SK-N-SH (cell line): ENCODE results near the gene CTDSPL2. TPM values are rescaled to one million over a fixed set of nuclear protein-coding genes. Genes with fewer than 3 reads are reported as not detected.

Experiments
- CTCF ChIA-PET: fragments of 300-600, 350-600 bp; formaldehyde crosslinking; extraction: SDS; loops from one replicate; lab custom pipeline; 2021; lab: Yijun Ruan, JAX
- POLR2A ChIA-PET: fragments of 350-600 bp; sonication (Branson Sonifier 250); formaldehyde crosslinking; extraction: SDS; loops from one replicate; lab custom pipeline; 2020; ENCODE audit warnings: antibody characterized with exemption, inconsistent platforms; lab: Yijun Ruan, JAX
- DNase-seq: peaks from one replicate; pipeline ENCODE4 v3.0.0; 2012
- H2AFZ ChIP-seq: fragments of 200-600 bp; sonication (generic); 2 replicates; pipeline ENCODE4 v1.8.1; 2016; ENCODE audit warnings: antibody characterized with exemption, mild to moderate bottlenecking, low read depth
- H3F3A ChIP-seq: fragments of 200-600 bp; sonication (generic); replicated peaks from 2 replicates; pipeline ENCODE3; 2016; ENCODE audit warnings: antibody characterized with exemption, mild to moderate bottlenecking; ENCODE audit not compliant: insufficient read depth
- H3K27ac ChIP-seq, 2 experiments: fragments of 200-500 bp in 1 of 2; fragments of 200-600 bp in 1 of 2; sonication (Bioruptor generic) in 1 of 2; sonication (generic), shearing (Covaris generic) in 1 of 2; 2 replicates each; pipeline versions ENCODE4 v1.5.1 to v1.6.1; 2014 to 2016; ENCODE audit warnings: low read depth in 2 of 2, inconsistent platforms in 1 of 2, low read length in 1 of 2, mild to moderate bottlenecking in 1 of 2, mixed read lengths in 1 of 2
- H3K27me3 ChIP-seq: fragments of 200-600 bp; sonication (generic), shearing (Covaris generic); 2 replicates; pipeline ENCODE4 v1.6.1; 2016; ENCODE audit warnings: mixed run types; ENCODE audit not compliant: insufficient read depth
- H3K36me3 ChIP-seq, 2 experiments: fragments of 200-500 bp in 1 of 2; fragments of 200-600 bp in 1 of 2; sonication (Bioruptor generic) in 1 of 2; sonication (generic) in 1 of 2; replicated peaks in 1 of 2; 2 replicates each; pipeline versions ENCODE3 to v1.5.1; 2014 to 2016; ENCODE audit warnings: low read length in 1 of 2, mild to moderate bottlenecking in 1 of 2; ENCODE audit not compliant: insufficient read depth in 2 of 2, control insufficient read depth in 1 of 2
- H3K4me1 ChIP-seq, 2 experiments: fragments of 200-500 bp in 1 of 2; fragments of 200-600 bp in 1 of 2; sonication (Bioruptor generic) in 1 of 2; sonication (generic), shearing (Covaris generic) in 1 of 2; 2 replicates each; pipeline versions ENCODE4 v1.5.1 to v1.6.1; 2014 to 2016; ENCODE audit warnings: low read depth in 1 of 2, low read length in 1 of 2, mixed run types in 1 of 2; ENCODE audit not compliant: insufficient read depth in 2 of 2, control insufficient read depth in 1 of 2
- H3K4me2 ChIP-seq: fragments of 200-600 bp; sonication (generic), shearing (Covaris generic); 2 replicates; pipeline ENCODE4 v1.6.1; 2017; ENCODE audit warnings: mixed run types
- H3K4me3 ChIP-seq, 2 experiments: fragments of 200-500 bp in 1 of 2; fragments of 200-600 bp in 1 of 2; sonication (Bioruptor generic) in 1 of 2; sonication (generic), shearing (Covaris generic) in 1 of 2; 2 replicates each; pipeline versions ENCODE4 v1.5.1 to v1.8.1; 2014 to 2016; ENCODE audit warnings: low read depth in 2 of 2, inconsistent platforms in 1 of 2, low read length in 1 of 2, mild to moderate bottlenecking in 1 of 2, mixed read lengths in 1 of 2, moderate library complexity in 1 of 2
- H3K79me2 ChIP-seq: fragments of 200-600 bp; sonication (generic); 2 replicates; pipeline ENCODE4 v1.8.1; 2017; ENCODE audit warnings: mild to moderate bottlenecking; ENCODE audit not compliant: insufficient read depth
- H3K9ac ChIP-seq: fragments of 200-600 bp; sonication (generic); 2 replicates; pipeline ENCODE4 v1.6.1; 2017; ENCODE audit warnings: mixed run types
- H3K9me2 ChIP-seq: fragments of 200-600 bp; sonication (generic); 2 replicates; pipeline ENCODE4 v1.6.1; 2017; ENCODE audit warnings: mixed run types
- H3K9me3 ChIP-seq: fragments of 200-600 bp; sonication (generic); 2 replicates; pipeline ENCODE4 v1.6.1; 2017; ENCODE audit warnings: mixed run types, mild to moderate bottlenecking, moderate library complexity
- H4K20me1 ChIP-seq: fragments of 200-600 bp; sonication (generic); 2 replicates; pipeline ENCODE4 v1.6.1; 2017; ENCODE audit warnings: mild to moderate bottlenecking, mixed run types; ENCODE audit not compliant: insufficient read depth
- ELF1 ChIP-seq: IDR thresholded peaks from 2 replicates; pipeline ENCODE4 v1.4.0; 2012
- EP300 ChIP-seq, 2 experiments: IDR thresholded peaks; 2 replicates each; pipeline versions ENCODE4 v1.4.0 to v1.6.1; 2012; ENCODE audit warnings: borderline replicate concordance in 1 of 2, low read depth in 1 of 2, low read length in 1 of 2
- FOSL2 ChIP-seq: IDR thresholded peaks from 2 replicates; pipeline ENCODE4 v1.4.0; 2012; ENCODE audit warnings: low read depth, mild to moderate bottlenecking, moderate library complexity, borderline replicate concordance
- FOXM1 ChIP-seq: IDR thresholded peaks from 2 replicates; pipeline ENCODE4 v1.4.0; 2012; ENCODE audit warnings: low read depth, mild to moderate bottlenecking
- NFIC ChIP-seq: IDR thresholded peaks from 2 replicates; pipeline ENCODE4 v1.4.0; 2012; ENCODE audit warnings: borderline replicate concordance
- NRF1 ChIP-seq: IDR thresholded peaks from 2 replicates; pipeline ENCODE4 v1.6.1; 2012; ENCODE audit warnings: low read depth, mild to moderate bottlenecking, low read length
- PBX3 ChIP-seq: IDR thresholded peaks from 2 replicates; pipeline ENCODE4; 2012
- POLR2AphosphoS5 ChIP-seq: IDR thresholded peaks from 2 replicates; pipeline ENCODE4 v1.6.1; 2012; ENCODE audit warnings: low read depth, low read length
- RCOR1 ChIP-seq: fragments of 150-350 bp; IDR thresholded peaks from 2 replicates; pipeline ENCODE4 v1.6.1; 2017; ENCODE audit warnings: antibody characterized with exemption, low read length
- REST ChIP-seq: IDR thresholded peaks from 2 replicates; pipeline ENCODE4 v1.6.1; 2012; ENCODE audit warnings: mild to moderate bottlenecking, low read depth, low read length, moderate library complexity
- TAF1 ChIP-seq: IDR thresholded peaks from 2 replicates; pipeline ENCODE4 v1.6.1; 2012; ENCODE audit warnings: low read depth, mild to moderate bottlenecking, low read length, moderate library complexity, borderline replicate concordance
- USF1 ChIP-seq: IDR thresholded peaks from 2 replicates; pipeline ENCODE4 v1.4.0; 2012; ENCODE audit warnings: low read depth, borderline replicate concordance
- WGBS: methylation state at CpG from one replicate; pipeline ENCODE4 v1.1.6; 2017; ENCODE audit warnings: low lambda C conversion rate; 5-methylcytosine and 5-hydroxymethylcytosine counted together
- polyA plus RNA-seq, 3 experiments: library from polyadenylated mRNA; depleted of rRNA; stranded (reverse); fragments of >200 nt; gene quantifications; 2 replicates each; pipeline ENCODE4 v1.2.3, GENCODE V29; 2012

CTDSPL2 gene
- polyA plus RNA-seq, 1 of the 3 experiments (the other 2 are of a cell fraction): 9.0 TPM

GRCh38 chr15:44569316-44569715 is 141.9 kb downstream of the CTDSPL2 start:
- H3K9me3 ChIP-seq: no peaks in the 10 kb centered on the region
- no peaks in the 10 kb centered on the region for H3K4me1 ChIP-seq
- ChIA-PET POLR2A (interaction anchor here (0.6 kb wide), 1 partner anchor 23 kb away, joined by 3 read pairs; no protein-coding TSS in a partner anchor), CTCF (interaction anchor here (0.9 to 5.5 kb wide), 3 partner anchors 10 to 169 kb away, joined by 3 to 40 read pairs (median 3); no protein-coding TSS in a partner anchor)
- no peak for DNase-seq
- peaks cover 47 to 54% of the 10 kb centered on the region in 2 experiments for H3K36me3 ChIP-seq
- H3K9ac ChIP-seq: no peak overlapping the region
- no peak overlapping the region for H3K27ac ChIP-seq
- peaks cover 18% of the 10 kb centered on the region for H3F3A ChIP-seq
- WGBS: 99% methylated on average over 4 of the region's 4 CpGs
- no peak overlapping the region for H3K4me3 ChIP-seq
- H3K27me3 ChIP-seq: no peaks in the 10 kb centered on the region
- no peak overlapping the region for H3K4me2 ChIP-seq
- no peaks in the 10 kb centered on the region for H3K79me2 ChIP-seq
- H3K9me2 ChIP-seq: no peaks in the 10 kb centered on the region
- H2AFZ ChIP-seq: no peak overlapping the region
- TF ChIP-seq NRF1 (no peak), TAF1 (no peak), PBX3 (no peak), RCOR1 (no peak), FOXM1 (no peak), USF1 (no peak), ELF1 (no peak), EP300 (IDR thresholded peaks at IDR 0.05; ENCODE audit: borderline replicate concordance in 1 of 2, low read depth in 1 of 2, low read length in 1 of 2) (no peak), FOSL2 (no peak), NFIC (no peak)
- no peaks in the 10 kb centered on the region for H4K20me1 ChIP-seq

- no peaks in the 10 kb centered on the region for H3K79me2 ChIP-seq
- no peaks in the 10 kb centered on the region for H3K9me2 ChIP-seq
- no peak overlapping the region for H3K27ac ChIP-seq
- TF ChIP-seq POLR2AphosphoS5 (0 out of 2 replicates have a peak, but pooled peaks have one; percentile 8), REST (no peak)
- TF ChIP-seq, all 33 proteins: peak for 1
- peaks cover 16% of the 10 kb centered on the region for H3F3A ChIP-seq
- H3K4me3 ChIP-seq: no peak overlapping the region
- POLR2A ChIA-PET: no interaction called here
- no peak overlapping the region for H3K4me2 ChIP-seq
- H3K27me3 ChIP-seq: no peaks in the 10 kb centered on the region
- H3K9ac ChIP-seq: no peak overlapping the region
- no peaks in the 10 kb centered on the region for H3K4me1 ChIP-seq
- CTCF ChIA-PET: interaction anchor here (1.4 to 5.5 kb wide), 2 partner anchors 9 to 29 kb away, joined by 3 to 40 read pairs; no protein-coding TSS in a partner anchor
- H2AFZ ChIP-seq: no peak overlapping the region
- 100% methylated on average over 3 of the region's 4 CpGs for WGBS
- no peaks in the 10 kb centered on the region for H4K20me1 ChIP-seq
- DNase-seq: no peak
- H3K9me3 ChIP-seq: no peaks in the 10 kb centered on the region
- peaks cover 37 to 43% of the 10 kb centered on the region in 2 experiments for H3K36me3 ChIP-seq
Observed at GRCh38 chr15:44570361-44570760, 142.9 kb downstream of the CTDSPL2 start.
